GM13977 (cell line): ENCODE results near the gene COX7B2.

Experiments used
- DNase-seq: peaks from one replicate; pipeline ENCODE4 v3.0.0; 2012; ENCODE audit warnings: low spot score
- in situ Hi-C: fragments of 300-500 bp; cut with MboI; formaldehyde crosslinking; loops from one replicate; pipeline ENCODE4 v1.12.0; 2022; ENCODE audit warnings: low sequenced_read_pairs, low pct_unique_long_range_greater_than_20kb, mixed read lengths, inconsistent platforms; ENCODE audit not compliant: unreplicated experiment
- TF ChIP-seq, protein P1 (sequence below): IDR thresholded peaks from 2 replicates; pipeline ENCODE4 v1.5.1; 2012; ENCODE audit warnings: mild to moderate bottlenecking, control low read depth; ENCODE audit not compliant: insufficient read depth; ENCODE audit errors: extremely low read depth, missing control alignments

The COX7B2 gene

DNA sequence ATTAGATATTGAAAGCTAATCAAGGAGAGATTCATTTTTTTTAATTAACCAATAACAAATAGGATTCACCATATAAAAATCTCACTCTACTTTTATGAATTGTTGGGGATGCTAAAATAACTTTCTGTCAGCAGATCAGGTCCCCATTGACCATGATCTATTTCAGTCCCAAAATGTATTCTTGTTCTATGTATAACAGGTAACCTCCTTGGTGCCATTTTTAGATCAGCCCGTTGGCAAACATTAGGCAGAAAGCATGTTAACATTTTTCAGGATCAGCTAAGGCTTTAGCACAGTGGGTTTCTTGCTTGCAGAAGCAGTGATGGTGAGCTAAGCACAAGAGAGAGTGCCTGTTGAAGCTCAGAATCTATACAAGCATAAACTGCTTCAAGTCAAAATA, 40.8 kb upstream of the COX7B2 start:
- no peak for DNase-seq
- TF ChIP-seq, protein P1, sequence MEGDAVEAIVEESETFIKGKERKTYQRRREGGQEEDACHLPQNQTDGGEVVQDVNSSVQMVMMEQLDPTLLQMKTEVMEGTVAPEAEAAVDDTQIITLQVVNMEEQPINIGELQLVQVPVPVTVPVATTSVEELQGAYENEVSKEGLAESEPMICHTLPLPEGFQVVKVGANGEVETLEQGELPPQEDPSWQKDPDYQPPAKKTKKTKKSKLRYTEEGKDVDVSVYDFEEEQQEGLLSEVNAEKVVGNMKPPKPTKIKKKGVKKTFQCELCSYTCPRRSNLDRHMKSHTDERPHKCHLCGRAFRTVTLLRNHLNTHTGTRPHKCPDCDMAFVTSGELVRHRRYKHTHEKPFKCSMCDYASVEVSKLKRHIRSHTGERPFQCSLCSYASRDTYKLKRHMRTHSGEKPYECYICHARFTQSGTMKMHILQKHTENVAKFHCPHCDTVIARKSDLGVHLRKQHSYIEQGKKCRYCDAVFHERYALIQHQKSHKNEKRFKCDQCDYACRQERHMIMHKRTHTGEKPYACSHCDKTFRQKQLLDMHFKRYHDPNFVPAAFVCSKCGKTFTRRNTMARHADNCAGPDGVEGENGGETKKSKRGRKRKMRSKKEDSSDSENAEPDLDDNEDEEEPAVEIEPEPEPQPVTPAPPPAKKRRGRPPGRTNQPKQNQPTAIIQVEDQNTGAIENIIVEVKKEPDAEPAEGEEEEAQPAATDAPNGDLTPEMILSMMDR, result no peak
- in situ Hi-C loops, result loop anchor here (25.0 kb wide), 1 partner anchor 437 kb away; no protein-coding TSS in a partner anchor

DNA sequence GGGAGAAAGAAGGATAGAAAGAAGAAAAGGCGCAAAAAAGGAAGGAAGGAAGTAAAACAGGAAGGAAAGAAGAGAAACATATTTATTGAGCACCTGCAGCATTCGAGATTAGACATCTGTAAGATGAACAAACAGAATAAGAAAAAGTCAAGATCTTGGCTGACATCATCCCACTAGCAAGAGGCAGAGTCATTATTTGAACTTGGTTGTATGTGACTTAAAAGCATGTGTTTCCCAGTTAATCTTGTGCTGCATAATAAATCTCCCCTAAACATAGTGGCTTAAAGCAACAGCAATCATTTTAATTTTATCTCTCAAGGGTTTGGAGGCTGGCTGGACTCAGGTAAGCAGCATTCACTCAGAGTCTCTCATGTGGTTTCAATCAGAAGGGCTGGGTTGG, 38.5 kb upstream of the COX7B2 start:
- no peak for DNase-seq
- TF ChIP-seq, protein P1, result no peak
- in situ Hi-C loops, result loop anchor here (25.0 kb wide), 1 partner anchor 440 kb away; no protein-coding TSS in a partner anchor

DNA sequence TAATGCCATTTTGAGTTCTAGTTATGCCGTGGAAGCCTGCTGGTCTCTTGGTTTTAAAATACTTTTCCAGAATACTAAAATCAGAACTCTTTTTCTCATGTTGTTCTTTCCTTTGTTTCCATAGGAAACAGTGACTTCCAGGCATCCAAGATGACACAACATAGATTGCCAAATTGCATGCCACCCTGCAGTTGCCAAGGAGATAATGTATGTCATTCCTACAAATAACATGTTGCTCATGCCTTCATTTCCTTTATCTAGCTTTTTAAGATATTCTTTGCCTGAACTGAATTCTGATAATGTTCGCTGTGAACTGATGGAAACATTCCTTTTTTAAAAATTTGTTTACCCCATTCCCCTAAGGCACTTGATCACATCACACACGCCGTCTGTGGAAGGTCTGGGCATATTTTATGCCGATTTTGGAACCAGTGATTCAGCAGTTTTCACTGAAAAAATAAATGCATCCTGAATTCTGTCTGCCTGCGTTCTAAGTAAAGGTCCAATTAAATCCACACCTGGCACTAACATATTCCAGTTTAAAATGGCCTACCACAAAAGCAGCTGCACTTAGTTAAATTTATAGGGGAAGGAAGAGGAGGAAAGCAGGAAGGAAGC, 38.0 kb upstream of the COX7B2 start:
- in situ Hi-C loops, result loop anchor here (25.0 kb wide), 1 partner anchor 440 kb away; no protein-coding TSS in a partner anchor
- no peak for DNase-seq

DNA sequence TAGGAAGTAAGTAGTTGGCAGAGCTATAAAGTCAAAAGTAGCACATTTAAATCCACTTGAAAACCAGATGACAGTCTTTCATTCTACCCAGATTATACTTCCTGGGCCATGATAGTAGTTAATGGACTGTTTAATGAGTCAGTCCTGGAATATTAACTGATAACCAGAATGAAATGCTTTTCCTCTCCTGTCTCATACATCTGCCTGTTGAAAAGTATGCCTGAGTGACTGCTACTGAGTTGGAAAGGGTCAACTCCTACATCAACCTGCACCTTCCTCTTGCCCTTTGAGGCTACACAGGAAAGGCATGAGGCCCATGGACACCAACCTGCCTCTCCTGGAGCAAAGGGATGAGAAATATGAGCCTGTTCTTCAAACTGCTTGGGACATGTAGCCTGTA, 36.0 kb upstream of the COX7B2 start:
- no peak for DNase-seq
- TF ChIP-seq, protein P1, result no peak
- in situ Hi-C loops, result loop anchor here (25.0 kb wide), 1 partner anchor 442 kb away; no protein-coding TSS in a partner anchor

More for the DNA sequence above, 38.0 kb upstream of the COX7B2 start:
- TF ChIP-seq, protein P1, result no peak

DNA sequence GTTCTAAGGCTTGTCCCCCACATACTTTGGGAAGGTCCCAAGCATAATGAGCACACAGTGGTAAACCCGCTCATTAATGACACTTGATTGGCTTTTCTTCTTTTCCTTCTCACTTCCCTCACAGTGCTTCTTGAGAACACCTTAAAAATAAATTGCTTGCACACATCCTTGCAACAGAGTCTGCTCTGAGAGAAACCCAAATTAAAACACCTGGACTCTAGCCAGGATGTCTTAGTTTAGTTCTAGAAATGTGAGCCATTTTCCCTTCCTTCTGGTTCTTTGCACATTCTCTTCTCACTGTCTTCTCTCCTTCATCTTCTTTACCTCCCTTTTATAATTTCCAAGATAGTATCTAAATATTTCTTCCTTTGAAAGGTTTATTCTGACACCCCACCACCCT, 35.3 kb upstream of the COX7B2 start:
- in situ Hi-C loops, result loop anchor here (25.0 kb wide), 1 partner anchor 443 kb away; no protein-coding TSS in a partner anchor
- TF ChIP-seq, protein P1, result no peak
- no peak for DNase-seq

DNA sequence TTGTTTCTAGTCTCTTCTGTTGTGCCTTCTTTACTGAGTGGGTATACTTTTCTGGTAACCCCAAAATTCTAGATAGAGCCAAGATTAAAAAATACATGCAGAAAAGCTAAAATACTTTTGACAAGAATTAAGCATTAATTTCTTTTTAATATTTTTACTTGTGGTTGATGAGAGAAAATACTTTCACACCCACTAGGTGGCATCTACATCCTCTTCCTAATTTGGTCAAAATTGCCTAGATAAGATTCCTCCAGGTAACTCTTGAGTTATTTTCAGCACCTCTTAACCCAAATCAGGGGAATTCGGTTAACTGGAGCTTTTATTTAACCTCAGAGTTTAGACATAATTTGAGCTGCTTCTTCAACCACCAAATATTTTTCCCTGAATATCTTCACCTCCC, 28.4 kb upstream of the COX7B2 start:
- DNase-seq, result no peak
- in situ Hi-C loops, result loop anchor here (25.0 kb wide), 1 partner anchor 450 kb away; no protein-coding TSS in a partner anchor
- TF ChIP-seq, protein P1, result peak; percentile 18

DNA sequence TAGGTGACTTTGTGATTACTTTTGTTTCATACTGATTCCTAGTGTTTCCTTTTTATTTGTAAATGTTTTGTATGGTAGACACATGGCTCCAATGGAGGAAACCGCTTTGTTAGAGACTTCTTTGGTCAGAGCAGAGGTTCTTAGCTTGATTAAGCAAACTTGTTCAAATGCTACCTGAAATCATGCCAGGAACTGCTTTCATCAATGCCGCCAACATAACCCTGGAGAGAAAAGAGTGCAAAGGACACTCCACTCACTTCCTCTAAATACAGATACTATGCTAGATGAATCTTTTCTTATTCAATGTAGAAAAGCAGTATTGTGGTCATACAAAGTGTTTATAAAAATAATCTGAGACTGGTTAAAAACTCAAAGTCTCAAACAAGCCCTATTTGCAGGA, 25.7 kb upstream of the COX7B2 start:
- DNase-seq, result no peak
- in situ Hi-C loops, result loop anchor here (25.0 kb wide), 1 partner anchor 453 kb away; no protein-coding TSS in a partner anchor
- TF ChIP-seq, protein P1, result no peak
